NCI-H446 treated with DMSO at 0.1 percent for 48 hours (cell line): ENCODE data around the gene RIPOR2.
"Not testable (repeated sequence)": the region's sequence is repeated elsewhere in the genome, so short reads cannot be mapped to it uniquely, and the experiment has no call there.

Experiments
- DNase-seq: peaks from one replicate; lab custom pipeline; 2025; lab: John Stamatoyannopoulos, UW

The RIPOR2 gene

GRCh38 chr6:24925661-24926060 lies 10.1 kb downstream of the RIPOR2 start:
- no peak for DNase-seq

GRCh38 chr6:24924580-24925356 lies 11.0 kb downstream of the RIPOR2 start:
- DNase-seq: no peak

DNA sequence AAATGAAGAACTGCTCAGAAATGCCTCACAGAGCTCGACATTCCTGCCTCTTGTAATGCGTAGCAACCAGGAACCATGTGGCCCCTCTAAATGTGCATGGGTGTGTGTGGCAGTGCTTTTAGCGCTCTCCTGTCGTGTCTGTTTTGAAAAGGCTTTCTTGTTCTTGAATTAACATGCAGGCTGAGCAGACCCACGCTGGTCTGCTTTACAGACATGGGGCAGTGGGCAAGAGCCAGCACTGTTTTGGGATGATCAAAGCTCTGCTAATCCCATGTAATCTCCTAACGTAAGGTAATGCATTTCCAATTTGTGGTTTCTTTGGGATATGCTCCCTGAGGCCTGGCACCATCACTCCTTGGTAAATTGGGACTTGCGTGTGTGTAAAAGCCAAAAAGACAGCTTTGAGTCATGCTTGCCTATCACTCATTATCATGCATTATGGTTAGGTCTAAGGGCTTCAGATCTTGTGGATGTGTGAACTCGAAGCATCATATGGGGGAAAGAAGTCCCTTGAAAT lies 11.8 kb downstream of the RIPOR2 start:
- no peak for DNase-seq

DNA sequence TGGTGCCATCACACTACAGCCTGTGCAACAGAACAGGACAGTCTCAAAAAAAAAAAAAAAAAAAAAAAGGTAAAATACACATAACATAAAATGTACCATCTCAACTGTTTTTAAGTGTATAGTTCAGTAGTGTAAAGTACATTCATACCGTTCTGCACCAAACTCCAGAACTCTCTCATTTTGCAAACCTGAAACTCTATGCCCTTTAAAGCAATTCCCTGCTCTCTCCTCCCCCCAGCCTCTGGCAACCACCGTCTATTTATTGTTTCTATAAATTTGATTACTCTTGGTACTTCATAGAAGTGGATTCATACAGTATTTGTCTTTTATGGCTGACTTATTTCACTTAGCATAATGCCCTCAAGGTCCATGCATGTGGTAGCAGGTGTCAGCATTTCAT lies 12.9 kb downstream of the RIPOR2 start:
- DNase-seq: no peak

DNA sequence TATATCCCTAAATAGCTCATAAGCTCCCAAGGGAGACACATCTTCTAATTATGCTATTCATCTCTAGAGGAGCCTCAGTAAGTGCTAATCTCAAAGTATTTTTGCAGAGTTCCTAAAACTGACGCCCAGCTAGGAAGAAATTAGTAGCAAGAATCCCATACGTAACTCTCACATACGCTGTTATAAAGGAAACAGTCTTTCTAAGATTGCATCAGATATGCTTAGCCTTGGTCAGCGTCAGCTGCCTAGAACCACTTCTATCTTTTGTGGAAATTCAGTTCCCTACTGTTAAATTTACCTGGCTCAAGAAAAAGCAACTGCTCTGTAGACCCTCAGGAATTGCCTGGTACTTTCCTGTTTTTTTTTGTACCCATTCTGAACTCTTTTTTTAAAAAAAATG lies 13.6 kb downstream of the RIPOR2 start:
- no peak for DNase-seq

DNA sequence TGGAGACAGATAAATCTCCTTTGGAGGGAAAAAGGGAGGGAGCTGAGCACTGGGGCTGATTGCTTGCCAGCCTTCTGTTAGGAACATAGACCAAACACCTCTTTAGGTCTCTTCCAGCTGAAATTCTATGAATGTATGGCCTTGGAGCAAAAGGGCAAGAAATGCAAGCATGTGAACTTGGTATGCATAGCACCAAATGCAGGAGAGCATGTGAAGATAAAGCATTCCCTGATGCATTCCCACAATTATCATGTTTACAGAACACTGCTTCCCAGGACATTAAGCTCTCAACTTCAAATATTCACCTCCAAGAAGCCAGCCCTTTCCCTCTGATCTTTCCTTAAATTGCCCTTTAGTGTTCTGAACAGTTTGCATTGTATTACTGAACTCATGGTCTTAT lies 15.6 kb downstream of the RIPOR2 start:
- no peak for DNase-seq

DNA sequence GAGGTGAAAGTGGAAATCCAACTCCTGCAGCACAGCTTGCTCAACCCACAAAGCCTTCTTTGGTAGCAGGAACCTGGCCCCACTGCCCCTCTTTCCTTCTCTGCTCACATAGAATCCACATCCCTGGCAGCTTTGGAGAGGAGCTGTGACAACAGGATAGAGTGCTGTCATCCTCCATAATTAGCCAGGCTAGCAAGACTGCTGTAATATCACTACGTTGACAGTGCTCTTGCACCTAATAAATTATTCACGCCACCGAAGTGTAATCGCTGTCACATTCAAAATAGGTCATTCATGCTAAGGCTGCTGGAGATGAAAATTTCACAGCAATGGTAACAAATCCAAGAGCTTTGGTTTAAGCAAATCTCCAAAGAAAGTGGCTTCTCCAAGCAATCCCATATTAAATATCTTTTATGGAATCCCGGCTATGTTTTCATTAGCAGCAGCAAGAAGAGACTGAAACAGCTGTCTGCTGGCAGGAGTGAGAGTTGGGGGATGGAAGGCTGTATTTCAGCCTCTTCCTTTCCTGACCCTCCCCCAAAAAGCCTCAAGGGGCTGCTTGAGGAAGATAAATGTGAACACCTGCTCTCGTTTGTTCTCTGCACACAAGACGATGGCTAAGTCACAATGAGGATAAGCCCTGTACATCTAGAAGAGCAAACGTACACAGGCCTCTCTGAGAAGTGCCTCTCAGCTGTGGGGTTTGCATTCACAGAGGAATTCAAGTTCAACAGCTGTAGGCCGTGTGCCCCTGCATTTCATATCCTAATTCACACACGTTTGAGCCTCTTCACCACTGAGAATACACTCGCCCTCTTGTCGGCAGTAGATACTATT lies 16.5 kb downstream of the RIPOR2 start:
- DNase-seq: no peak

GRCh38 chr6:24918641-24919055 lies 17.1 kb downstream of the RIPOR2 start:
- DNase-seq: no peak

DNA sequence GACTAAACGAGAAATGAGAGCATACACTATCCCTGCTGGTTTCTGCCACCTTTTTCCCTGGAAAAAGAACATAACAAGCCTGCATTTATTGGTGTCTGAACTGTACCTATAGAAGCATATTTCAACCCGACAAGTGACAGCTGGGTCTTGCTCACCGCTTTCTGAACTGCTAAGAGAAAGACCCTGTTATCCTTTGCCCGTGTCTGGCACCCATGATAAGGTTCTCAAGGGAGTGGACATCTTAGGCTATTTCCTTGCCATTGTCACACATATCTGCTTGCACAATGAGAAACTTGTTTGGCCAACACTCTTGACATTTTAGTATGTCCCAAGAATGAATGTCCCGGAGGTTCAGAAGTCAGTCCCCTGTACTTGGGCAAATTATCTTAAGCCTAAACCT lies 19.3 kb downstream of the RIPOR2 start:
- DNase-seq: no peak

DNA sequence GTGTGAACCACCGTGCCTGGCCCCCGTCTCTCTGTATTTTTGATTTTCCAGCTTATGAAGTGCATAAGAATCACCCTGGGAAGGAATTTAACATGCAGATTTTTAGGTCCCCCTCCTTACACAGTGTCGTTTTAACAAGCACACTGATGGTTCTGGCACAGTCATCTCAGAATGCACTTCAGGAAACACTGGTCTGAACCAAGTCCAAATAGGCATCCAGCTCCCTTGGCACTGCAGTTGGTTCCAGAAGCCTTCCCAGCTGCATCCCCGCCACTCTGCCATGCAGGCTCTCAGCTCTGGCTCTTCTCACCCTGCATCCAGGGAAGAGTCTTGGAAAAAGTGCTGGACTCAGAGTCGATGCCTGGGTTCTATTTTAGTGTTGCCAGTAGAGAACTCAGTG lies 20.1 kb downstream of the RIPOR2 start:
- DNase-seq: no peak

DNA sequence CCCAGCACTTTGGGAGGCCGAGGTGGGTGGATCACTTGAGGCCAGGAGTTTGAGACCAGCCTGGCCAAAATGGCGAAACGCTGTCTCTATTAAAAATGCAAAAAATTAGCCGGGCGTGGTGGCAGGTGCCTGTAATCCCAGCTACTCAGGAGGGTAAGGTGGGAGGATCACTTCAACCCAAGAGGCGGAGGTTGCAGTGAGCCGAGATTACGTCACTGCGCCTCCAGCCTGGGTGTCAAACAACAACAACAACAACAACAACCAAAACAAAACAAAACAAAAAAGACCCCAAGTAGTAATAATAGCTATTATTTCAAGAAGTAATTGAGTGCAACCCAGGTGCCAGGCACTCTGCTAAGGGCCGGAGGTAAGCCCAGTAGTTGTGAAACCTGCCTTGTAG lies 21.7 kb downstream of the RIPOR2 start:
- DNase-seq: not testable (repeated sequence)

- DNase-seq: no peak
Observed at GRCh38 chr6:24911796-24912382, 23.9 kb downstream of the RIPOR2 start.

- DNase-seq: no peak
Observed at GRCh38 chr6:24910961-24911725, 24.6 kb downstream of the RIPOR2 start.

DNA sequence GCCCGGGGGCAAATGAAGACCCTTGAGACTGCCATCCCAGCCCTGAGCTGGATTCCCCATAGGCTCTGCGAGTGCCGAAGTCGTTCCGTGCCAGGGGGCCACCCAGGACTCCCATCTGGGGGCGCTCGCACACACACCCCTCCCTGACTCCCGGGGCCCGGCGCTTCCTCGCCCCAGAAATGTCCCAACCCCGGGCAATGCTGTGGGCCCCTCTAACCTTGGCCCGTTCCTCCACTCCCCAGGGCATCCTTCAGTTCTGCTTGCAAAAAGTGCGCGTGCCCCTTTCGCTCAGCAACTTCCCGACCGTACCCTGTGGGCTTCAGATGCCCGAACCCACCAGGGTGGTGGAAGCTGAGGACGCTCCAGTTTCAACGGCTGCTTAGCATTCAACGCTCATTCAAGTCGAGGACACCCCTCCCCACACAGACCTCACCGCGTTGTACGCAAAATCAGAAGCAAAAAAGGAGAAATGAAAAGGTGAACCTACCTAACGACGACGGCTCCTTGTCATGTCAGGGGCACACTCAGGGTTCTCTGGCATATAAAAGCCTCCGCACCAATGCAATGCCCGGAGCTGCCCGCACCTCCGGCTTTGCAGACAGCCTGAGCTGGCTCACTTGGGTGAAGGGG lies 25.3 kb downstream of the RIPOR2 start:
- DNase-seq: no peak

DNA sequence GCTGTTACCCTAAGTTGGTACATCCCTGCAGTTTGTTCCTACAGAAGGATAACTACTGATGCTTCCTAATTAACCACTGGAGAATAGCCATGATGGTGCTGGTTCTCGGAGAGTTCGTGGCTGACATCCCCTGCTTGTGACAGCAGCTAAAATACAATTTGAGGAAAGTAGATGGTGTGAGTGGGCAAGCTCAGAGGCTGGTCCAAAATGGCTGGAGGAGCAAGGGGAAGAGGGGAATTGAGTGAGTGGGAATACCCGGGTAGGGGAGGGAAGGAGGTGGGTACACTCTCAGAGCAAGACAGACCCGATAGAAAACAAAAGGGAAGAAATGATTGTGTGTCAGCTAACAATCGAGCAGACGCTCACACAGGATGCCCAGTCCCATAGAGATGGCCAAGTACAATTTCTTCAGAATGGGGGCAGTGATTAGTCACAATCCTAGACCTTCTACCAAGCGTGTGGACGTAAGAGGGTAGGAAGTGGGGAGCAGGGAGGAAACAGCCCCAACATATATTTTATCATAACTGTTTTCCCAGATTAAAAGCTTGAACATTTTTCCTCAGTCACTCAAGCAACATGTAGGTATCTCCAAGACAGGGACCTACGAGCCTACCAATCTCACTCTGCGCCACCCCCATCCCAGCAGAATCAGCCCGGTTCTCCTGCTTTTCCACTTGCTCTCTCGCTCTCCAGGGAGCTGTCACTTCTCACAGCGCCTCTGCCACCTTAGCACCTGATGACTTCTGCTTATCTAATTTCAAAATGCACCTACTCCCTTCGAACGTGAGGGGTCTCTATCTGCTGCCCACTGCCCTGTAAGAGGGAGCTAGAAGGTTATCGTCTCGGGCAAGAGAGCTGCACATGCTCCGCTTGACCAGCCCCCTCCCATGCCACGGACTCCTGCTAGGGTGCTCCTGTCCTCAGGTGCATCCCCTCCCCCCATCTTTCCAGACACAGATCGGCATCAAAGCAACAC lies 26.2 kb downstream of the RIPOR2 start:
- DNase-seq: no peak

GRCh38 chr6:24908650-24909035 lies 27.1 kb downstream of the RIPOR2 start:
- DNase-seq: no peak

- DNase-seq: no peak
Observed at GRCh38 chr6:24907919-24908649, 27.7 kb downstream of the RIPOR2 start.

GRCh38 chr6:24906314-24906713 lies 29.4 kb downstream of the RIPOR2 start:
- DNase-seq: no peak

DNA sequence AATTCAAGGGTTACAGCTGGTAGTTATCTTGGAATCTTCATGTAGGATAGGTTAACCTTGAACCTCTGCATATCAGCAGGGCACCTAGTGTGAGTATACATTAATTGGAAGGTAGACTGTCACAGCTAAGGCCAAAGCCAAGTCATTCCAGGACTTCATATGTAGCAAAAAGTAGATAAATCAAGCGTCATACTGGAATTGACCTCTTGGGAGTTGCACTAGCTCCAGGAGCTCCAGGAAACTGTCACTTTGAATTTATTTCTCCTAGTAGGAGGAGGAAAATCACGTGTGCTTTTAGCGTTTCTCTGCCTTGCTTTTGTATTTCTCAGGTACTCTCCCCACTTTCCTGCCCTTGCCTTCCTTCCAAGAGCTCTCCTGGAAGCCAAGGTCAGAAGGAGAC lies 30.3 kb downstream of the RIPOR2 start:
- DNase-seq: no peak

- DNase-seq: no peak
Observed at GRCh38 chr6:24903681-24904080, 32.1 kb downstream of the RIPOR2 start.
